H1 (cell line): ENCODE data around the gene MCM3.

Experiments used
- ATF2 ChIP-seq: IDR thresholded peaks from 2 replicates; pipeline ENCODE4 v1.6.1; 2012; ENCODE audit warnings: low read length, inconsistent platforms
- CEBPB ChIP-seq: IDR thresholded peaks from 2 replicates; pipeline ENCODE4 v1.6.1; 2012; ENCODE audit warnings: low read depth, low read length
- CREB1 ChIP-seq: IDR thresholded peaks from 2 replicates; pipeline ENCODE4 v1.6.1; 2012; ENCODE audit warnings: inconsistent platforms
- CTCF ChIP-seq, 3 experiments: IDR thresholded peaks; 1 replicate in 2 of 3; 2 replicates in 1 of 3; pipeline versions ENCODE4 v1.5.1 to v1.6.1; 2011; ENCODE audit warnings: low read length in 3 of 3, mild to moderate bottlenecking in 3 of 3, inconsistent platforms in 2 of 3, low read depth in 1 of 3, moderate library complexity in 1 of 3; ENCODE audit not compliant: insufficient read depth in 1 of 3; ENCODE audit errors: control extremely low read depth in 1 of 3
- EP300 ChIP-seq, 2 experiments: IDR thresholded peaks; 1 replicate in 1 of 2; 2 replicates in 1 of 2; pipeline ENCODE4 v1.6.1; 2011 to 2012; ENCODE audit warnings: low read depth in 2 of 2, low read length in 2 of 2, mild to moderate bottlenecking in 2 of 2, borderline replicate concordance in 1 of 2, inconsistent platforms in 1 of 2, moderate library complexity in 1 of 2
- EZH2 ChIP-seq: fragments of 200-600 bp; sonication (generic); IDR thresholded peaks from 2 replicates; pipeline ENCODE4 v1.7.1; 2012; ENCODE audit warnings: low read depth, mild to moderate bottlenecking, moderate library complexity, low read length, inconsistent platforms; ENCODE audit not compliant: severe bottlenecking
- GABPA ChIP-seq: IDR thresholded peaks from 2 replicates; pipeline ENCODE4 v1.6.1; 2011; ENCODE audit warnings: mild to moderate bottlenecking, low read length, moderate library complexity, borderline replicate concordance; ENCODE audit not compliant: insufficient read depth
- NRF1 ChIP-seq: IDR thresholded peaks from 2 replicates; pipeline ENCODE4 v1.6.1; 2011; ENCODE audit warnings: mild to moderate bottlenecking, low read depth, low read length, improper control_type of control experiment
- POLR2AphosphoS5 ChIP-seq: IDR thresholded peaks from 2 replicates; pipeline ENCODE4 v1.6.1; 2011; ENCODE audit warnings: low read depth, low read length
- SRF ChIP-seq: IDR thresholded peaks from 2 replicates; pipeline ENCODE4 v1.6.1; 2011; ENCODE audit warnings: mild to moderate bottlenecking, low read depth, low read length, moderate library complexity
- SUZ12 ChIP-seq: fragments of 200-600 bp; sonication (generic); IDR thresholded peaks from 2 replicates; pipeline ENCODE4 v1.6.1; 2012; ENCODE audit warnings: mild to moderate bottlenecking, inconsistent platforms, low read length, moderate library complexity, mixed read lengths
- TAF1 ChIP-seq: IDR thresholded peaks from 2 replicates; pipeline ENCODE4 v1.6.1; 2011; ENCODE audit warnings: mild to moderate bottlenecking, low read depth, low read length
- ZNF274 ChIP-seq: IDR thresholded peaks from 2 replicates; pipeline ENCODE4 v1.7.0; 2012; ENCODE audit warnings: low read length, borderline replicate concordance; ENCODE audit errors: extremely low read depth

- no peak for TF ChIP-seq GABPA
- TF ChIP-seq NRF1 = no peak
- no peak for TF ChIP-seq CTCF (IDR thresholded peaks at IDR 0.05; ENCODE audit: control extremely low read depth in 1 of 3, insufficient read depth in 1 of 3, low read depth in 1 of 3, low read length in 3 of 3)
- no peak for TF ChIP-seq POLR2AphosphoS5
- TF ChIP-seq ZNF274 = no peak
- no peak for TF ChIP-seq EP300 (IDR thresholded peaks at IDR 0.05; ENCODE audit: borderline replicate concordance in 1 of 2, low read depth in 2 of 2, low read length in 2 of 2)
- no peak for TF ChIP-seq SUZ12
- TF ChIP-seq CEBPB = no peak
- no peak for TF ChIP-seq TAF1
- no peak for TF ChIP-seq EZH2
- TF ChIP-seq SRF = no peak
- TF ChIP-seq CREB1 = no peak
- TF ChIP-seq ATF2 = no peak
Observed at GRCh38 chr6:52285177-52286068, 881 bp upstream of the MCM3 start.
